HG03066 (cell line): ENCODE data around the gene NOL9.

Experiments used
- ATAC-seq: cut with Tn5 transposase; IDR thresholded peaks from one replicate; pipeline ENCODE4 v1.9.1; 2021; ENCODE audit warnings: low read depth; ENCODE audit not compliant: unreplicated experiment

Gene NOL9

GRCh38 chr1:6528492-6528891, 25.8 kb downstream of the NOL9 start:
- no peak for ATAC-seq

DNA sequence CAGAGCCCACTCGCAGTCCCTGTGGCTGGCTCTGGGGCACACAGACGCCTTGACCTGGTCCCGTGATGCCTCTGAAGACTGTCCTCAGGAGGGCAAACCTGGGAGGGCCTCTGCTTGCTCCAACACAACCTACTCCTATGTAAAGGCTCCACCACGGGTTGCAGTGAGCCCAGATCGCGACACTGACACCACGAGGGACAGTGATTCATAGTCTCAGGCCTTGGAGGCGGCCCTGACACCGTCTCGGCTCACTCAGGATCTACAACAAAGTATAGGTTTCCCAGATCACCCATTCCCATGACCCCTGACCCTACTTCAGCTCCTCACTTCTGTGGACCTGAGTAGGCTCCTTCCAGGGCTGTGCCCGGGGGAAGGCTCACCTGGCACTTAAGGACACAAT, 28.0 kb downstream of the NOL9 start:
- ATAC-seq = no peak

GRCh38 chr1:6523566-6523965, 30.7 kb downstream of the NOL9 start:
- ATAC-seq = no peak

DNA sequence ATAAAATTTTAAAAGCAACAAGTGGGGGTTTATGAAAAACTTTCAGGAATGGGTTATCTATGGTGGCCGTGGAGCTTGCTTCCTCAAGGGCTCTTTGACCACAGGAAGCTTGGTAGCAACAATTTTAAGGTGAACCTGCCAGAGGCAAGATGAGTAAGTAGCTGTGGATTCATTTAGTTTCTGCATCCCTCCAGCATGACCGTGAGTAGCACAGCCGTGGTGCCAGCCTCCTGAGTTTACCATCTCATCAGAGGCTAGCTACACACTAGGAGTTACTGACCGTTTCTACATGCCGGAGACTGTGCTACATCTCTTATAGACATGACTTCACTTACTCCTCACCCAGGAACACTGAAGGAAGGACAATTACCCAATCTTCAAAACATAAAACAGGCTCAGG, 32.8 kb downstream of the NOL9 start:
- ATAC-seq = no peak

DNA sequence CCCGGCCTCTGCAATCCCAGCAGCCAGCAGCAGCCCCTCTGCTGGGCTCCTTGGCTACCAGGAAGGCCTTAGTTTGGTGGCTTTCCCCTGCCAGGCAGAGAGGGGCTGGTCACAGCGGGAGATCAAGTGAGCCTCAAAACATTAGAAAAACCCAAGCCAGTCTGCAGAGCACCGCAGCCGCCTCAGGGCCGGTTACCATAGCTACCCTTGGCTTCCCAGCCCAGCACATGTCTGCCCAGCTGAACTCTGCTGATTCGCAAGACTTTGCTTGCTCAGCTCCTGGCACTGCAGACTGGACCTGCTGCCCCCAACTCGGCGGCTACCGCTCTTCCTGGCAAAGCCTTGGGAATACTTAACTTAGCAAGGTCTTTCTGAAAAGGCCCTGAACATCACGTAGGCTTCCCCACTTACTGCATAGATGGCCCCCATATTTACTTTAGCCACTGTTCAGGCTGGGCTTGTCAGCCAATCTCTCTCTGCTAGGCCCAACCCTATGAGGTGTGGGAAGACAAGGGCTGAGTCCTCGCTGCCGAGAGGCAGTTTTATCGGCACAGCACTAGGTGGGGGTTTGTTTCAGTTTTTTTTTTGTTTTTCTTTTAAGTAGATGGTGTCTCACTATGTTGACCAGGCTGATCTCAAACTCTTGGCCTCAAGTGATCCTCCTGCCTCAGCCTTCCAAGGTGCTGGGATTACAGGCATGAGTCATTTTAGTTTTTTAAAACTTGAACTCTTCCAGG, 34.2 kb downstream of the NOL9 start:
- ATAC-seq = no peak

- no peak for ATAC-seq
Measured at GRCh38 chr1:6519491-6519934, 34.8 kb downstream of the NOL9 start.

GRCh38 chr1:6517435-6517851, 36.9 kb downstream of the NOL9 start:
- no peak for ATAC-seq

DNA sequence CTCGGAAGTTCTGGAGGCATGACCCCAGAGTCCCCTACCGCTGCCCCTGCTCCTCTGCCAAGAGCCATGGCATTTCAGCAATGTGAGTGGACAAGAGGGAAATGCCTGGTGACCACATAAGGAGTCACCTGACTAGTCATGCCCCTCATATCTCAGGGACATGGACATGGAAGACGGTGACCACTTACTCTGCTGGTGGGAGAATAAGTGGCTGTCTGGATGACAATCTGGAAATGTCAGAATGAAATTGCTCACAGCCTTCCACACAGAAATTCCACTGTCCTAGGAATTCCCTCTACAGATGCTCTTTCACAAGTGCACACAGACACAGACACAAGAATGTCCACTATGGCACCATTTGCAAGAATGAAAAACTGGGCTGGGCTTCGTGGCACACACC, 38.5 kb downstream of the NOL9 start:
- no peak for ATAC-seq

- no peak for ATAC-seq
Measured at GRCh38 chr1:6513320-6513801, 41.0 kb downstream of the NOL9 start.

- no peak for ATAC-seq
Measured at GRCh38 chr1:6512908-6513280, 41.4 kb downstream of the NOL9 start.

DNA sequence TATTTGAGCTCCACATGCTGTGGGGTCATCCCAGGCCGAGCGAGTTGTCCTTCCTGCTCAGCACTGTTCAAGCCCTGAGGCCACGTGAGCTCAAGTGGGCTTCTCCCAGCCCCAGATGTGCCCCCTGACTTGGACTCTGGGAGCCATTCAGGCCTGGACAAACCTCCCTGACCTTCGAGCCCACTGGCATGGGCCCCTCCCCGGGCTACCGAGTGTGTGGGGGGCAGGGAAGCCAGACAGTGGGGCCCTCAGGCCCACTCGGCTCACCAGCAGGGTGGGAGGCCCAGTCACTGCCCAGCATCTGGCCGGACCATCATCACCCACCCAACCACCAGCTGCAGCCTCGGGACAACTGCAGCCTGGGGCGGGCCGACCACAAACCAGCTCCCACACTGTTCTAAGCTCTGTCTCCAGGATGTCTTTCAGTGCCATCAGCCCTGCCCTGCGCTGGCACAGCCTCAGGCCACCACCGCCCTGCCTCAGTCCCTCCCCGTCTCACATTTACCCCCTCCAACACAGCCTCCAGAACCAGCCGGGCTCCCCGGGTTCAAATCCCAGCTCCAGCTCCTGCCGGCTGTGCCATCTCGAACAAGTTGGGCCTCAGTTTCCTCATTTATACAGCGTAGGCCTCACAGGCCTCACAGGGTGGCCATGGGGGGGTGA, 41.9 kb downstream of the NOL9 start:
- ATAC-seq = no peak

DNA sequence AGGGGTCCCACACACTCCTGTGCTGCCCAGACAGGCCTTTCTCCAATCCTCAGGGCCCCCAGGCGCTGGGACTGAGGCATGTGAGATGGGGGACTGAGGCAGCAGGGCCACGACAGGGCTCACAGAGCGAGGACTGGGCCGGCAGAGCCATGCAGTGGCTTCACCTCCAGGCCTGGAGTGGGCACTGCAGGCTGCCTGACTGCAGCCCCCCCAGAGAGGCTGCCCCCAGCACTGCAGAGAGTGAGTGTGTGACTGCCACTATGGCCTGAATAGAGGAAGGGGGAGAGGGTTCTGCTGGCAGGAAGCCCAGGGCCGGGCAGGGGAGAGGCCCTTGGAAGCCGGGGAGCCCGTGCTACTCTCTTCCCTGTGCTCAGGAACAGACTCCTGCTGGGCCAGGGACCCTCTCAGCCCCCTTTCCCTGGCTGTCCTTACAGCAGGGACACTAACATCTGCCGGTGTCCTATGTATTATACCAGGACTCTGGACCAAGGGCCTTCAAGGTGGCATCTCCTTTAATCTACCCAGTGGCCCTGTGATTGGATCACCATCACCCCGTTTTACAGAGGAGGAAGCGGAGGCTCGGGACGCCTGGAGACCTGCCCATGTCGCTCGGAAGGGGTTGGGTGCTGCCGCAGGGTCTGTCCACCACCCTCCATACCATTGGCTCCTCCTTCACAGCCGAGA, 42.6 kb downstream of the NOL9 start:
- no peak for ATAC-seq

GRCh38 chr1:6511056-6511455, 43.3 kb downstream of the NOL9 start:
- ATAC-seq = no peak

GRCh38 chr1:6510493-6510892, 43.8 kb downstream of the NOL9 start:
- no peak for ATAC-seq

GRCh38 chr1:6509919-6510291, 44.4 kb downstream of the NOL9 start:
- no peak for ATAC-seq

- no peak for ATAC-seq
Measured at GRCh38 chr1:6509220-6509918, 44.9 kb downstream of the NOL9 start.

- no peak for ATAC-seq
Measured at GRCh38 chr1:6508816-6509189, 45.5 kb downstream of the NOL9 start.

GRCh38 chr1:6508154-6508815, 46.0 kb downstream of the NOL9 start:
- no peak for ATAC-seq

DNA sequence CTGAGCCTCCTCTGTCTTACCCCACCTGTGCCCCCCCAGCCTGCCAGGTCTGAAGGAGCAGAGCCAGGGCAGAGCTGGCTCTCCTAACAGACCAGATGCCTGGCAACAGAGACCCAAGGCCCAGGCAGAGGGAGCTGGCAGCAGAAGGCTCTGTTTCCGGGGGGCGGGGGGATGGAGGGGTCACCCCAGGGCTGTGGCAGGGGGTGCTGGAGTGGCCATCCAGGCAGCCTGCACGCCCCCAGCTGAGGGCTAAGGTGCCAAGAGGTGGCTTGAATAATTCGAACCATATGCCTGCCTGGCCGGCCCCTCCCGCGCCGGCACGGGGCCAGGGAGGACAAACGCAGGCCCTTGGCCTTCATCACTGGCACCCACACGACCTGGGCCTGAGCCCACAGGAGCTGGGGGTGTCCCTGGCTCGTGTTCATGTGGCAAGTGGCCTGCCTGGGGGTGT, 46.8 kb downstream of the NOL9 start:
- no peak for ATAC-seq

DNA sequence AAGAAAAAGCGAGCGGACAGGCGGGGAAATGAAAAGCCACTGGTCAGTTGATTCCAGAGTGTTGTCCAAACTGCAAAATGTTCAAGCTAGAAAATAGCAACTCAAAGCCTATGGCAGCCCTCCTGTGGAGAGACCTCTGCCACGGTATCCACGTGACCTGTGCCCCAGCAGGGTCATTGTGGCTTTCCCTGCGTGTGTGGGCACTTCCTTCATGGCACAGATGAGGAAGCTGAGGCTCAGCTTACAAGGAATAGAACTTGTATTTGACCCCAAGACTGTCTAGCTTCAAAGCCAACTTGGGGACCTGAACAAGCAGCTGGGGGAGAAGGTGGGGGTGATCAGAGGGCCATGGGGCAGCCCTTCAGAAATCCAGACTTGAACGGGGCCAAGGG, 47.3 kb downstream of the NOL9 start:
- ATAC-seq = no peak
